ENCODE results near the gene TJP3.

- TF ChIP-seq CTCF (IDR thresholded peaks at IDR 0.05) (no peak), POLR2A (IDR thresholded peaks at IDR 0.05) (no peak)
Observed at GRCh38 chr19:3708207-3708931, at the start of gene TJP3.
